ENCODE results near the gene CD47. TPM values are rescaled to one million over a fixed set of nuclear protein-coding genes. Genes with fewer than 3 reads are reported as not detected.

CD47 gene
- total and polyA plus RNA-seq, 10 of the 15 experiments (the other 5 are each of a cell fraction or from before 2014, with no cell fraction given) = 22.9 to 175 (median 81.1) TPM

DNA sequence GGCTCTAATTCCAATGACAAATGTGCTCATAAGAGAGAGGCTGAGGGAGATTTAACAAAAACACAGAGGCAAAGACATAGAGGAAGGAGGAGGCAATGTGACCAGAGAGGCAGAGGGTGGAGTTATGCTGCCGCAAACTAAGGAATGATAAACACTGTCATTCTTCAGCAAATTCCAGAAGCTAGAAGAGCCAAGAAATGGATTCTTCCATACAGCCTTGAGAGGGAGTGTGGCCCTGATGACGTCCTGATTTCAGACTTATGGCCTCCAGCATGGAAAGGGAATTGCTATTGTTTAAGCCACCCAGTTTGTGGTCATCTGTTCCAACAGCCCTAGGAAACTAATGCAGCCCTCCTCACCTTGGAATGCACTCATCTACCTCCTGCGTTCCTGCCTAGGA, 30.5 kb downstream of the CD47 start:
- ChIA-PET SMC1A (ENCODE audit: uncharacterized antibody, unreplicated experiment) (interaction anchor here (1.0 kb wide), 1 partner anchor 163 kb away, joined by 3 read pairs; no protein-coding TSS in a partner anchor), RAD21 (ENCODE audit: unreplicated experiment) (no interaction called here), POLR2A (interaction anchor here (0.6 kb wide), 1 partner anchor 32 kb away, joined by 3 read pairs; no protein-coding TSS in a partner anchor), CTCF (no interaction called here)
- Histone ChIP-seq H3K9me3 (replicated peaks; ENCODE audit: control insufficient read depth, insufficient read depth, low read length) (no peaks in the 10 kb centered on the region), H3K27me3 (replicated peaks in 1 of 2; ENCODE audit: control insufficient read depth in 2 of 2, insufficient read depth in 2 of 2, low read length in 1 of 2) (no peaks in the 10 kb centered on the region), H2AFZ (ENCODE audit: control insufficient read depth, low read depth, low read length) (no peak overlapping the region), H3K9ac (ENCODE audit: control insufficient read depth, insufficient read depth, low read length) (no peak overlapping the region), H3K4me3 (no peak overlapping the region), H3K27ac (ENCODE audit: control insufficient read depth, insufficient read depth) (no peak overlapping the region), H3K79me2 (ENCODE audit: control insufficient read depth, insufficient read depth, low read length) (peaks cover 15% of the 10 kb centered on the region), H4K20me1 (ENCODE audit: control insufficient read depth, insufficient read depth) (no peaks in the 10 kb centered on the region), H3K4me2 (ENCODE audit: control insufficient read depth, insufficient read depth) (no peak overlapping the region), H3K4me1 (ENCODE audit: control insufficient read depth, insufficient read depth, low read length) (peaks cover 4% of the 10 kb centered on the region; the same call in 1 of the 2 replicates), H3K36me3 (ENCODE audit: control insufficient read depth in 2 of 2, insufficient read depth in 2 of 2, low read length in 1 of 2) (peaks cover 4 to 21% of the 10 kb centered on the region in 2 experiments)
- WGBS (ENCODE audit: insufficient coverage, insufficient replicate concordance, low lambda C conversion rate, missing lambda C conversion rate) = 97% methylated on average over 3 of the region's 3 CpGs
- DNase-seq (ENCODE audit: low read depth, low spot score) = no peak
- intact Hi-C loops (cut with micrococcal nuclease; ENCODE audit: unreplicated experiment) (no loop called here), in situ Hi-C loops (cut with MboI) (no loop called here)
- no peak for FAIRE-seq
- BruUV-seq (replicated peaks) = no TSS peak
- ATAC-seq = no peak
- TF ChIP-seq SP1 (IDR thresholded peaks at IDR 0.05; ENCODE audit: low read depth, low read length) (no peak), FOS (IDR thresholded peaks at IDR 0.05; ENCODE audit: borderline replicate concordance, extremely low read depth, insufficient read length) (no peak), SIX5 (IDR thresholded peaks at IDR 0.05; ENCODE audit: low read depth, low read length, severe bottlenecking) (no peak), SIN3A (IDR thresholded peaks at IDR 0.05; ENCODE audit: low read depth, low read length) (no peak), CEBPB (IDR thresholded peaks at IDR 0.05; ENCODE audit: borderline replicate concordance in 1 of 2, low read depth in 2 of 2, low read length in 2 of 2) (no peak), KDM1A (IDR thresholded peaks at IDR 0.05; ENCODE audit: borderline replicate concordance) (no peak), MXI1 (IDR thresholded peaks at IDR 0.05; ENCODE audit: low read depth, low read length) (no peak), SRF (IDR thresholded peaks at IDR 0.05; ENCODE audit: low read depth in 2 of 2, low read length in 2 of 2) (no peak), BACH1 (IDR thresholded peaks at IDR 0.05; ENCODE audit: borderline replicate concordance) (no peak), TARDBP (IDR thresholded peaks at IDR 0.05; ENCODE audit: borderline replicate concordance) (no peak), NFIC (IDR thresholded peaks at IDR 0.05; ENCODE audit: low read depth, low read length) (no peak), DPF2 (IDR thresholded peaks at IDR 0.05) (no peak), SUPT20H (IDR thresholded peaks at IDR 0.05; ENCODE audit: borderline replicate concordance, control insufficient read depth, low read depth, low read length) (no peak)
- TF ChIP-seq, protein P1, sequence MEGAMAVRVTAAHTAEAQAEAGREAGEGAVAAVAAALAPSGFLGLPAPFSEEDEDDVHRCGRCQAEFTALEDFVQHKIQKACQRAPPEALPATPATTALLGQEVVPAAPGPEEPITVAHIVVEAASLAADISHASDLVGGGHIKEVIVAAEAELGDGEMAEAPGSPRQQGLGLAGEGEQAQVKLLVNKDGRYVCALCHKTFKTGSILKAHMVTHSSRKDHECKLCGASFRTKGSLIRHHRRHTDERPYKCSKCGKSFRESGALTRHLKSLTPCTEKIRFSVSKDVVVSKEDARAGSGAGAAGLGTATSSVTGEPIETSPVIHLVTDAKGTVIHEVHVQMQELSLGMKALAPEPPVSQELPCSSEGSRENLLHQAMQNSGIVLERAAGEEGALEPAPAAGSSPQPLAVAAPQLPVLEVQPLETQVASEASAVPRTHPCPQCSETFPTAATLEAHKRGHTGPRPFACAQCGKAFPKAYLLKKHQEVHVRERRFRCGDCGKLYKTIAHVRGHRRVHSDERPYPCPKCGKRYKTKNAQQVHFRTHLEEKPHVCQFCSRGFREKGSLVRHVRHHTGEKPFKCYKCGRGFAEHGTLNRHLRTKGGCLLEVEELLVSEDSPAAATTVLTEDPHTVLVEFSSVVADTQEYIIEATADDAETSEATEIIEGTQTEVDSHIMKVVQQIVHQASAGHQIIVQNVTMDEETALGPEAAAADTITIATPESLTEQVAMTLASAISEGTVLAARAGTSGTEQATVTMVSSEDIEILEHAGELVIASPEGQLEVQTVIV (IDR thresholded peaks at IDR 0.05; ENCODE audit: borderline replicate concordance, partially characterized antibody) = no peak
- TF ChIP-seq, protein P2, sequence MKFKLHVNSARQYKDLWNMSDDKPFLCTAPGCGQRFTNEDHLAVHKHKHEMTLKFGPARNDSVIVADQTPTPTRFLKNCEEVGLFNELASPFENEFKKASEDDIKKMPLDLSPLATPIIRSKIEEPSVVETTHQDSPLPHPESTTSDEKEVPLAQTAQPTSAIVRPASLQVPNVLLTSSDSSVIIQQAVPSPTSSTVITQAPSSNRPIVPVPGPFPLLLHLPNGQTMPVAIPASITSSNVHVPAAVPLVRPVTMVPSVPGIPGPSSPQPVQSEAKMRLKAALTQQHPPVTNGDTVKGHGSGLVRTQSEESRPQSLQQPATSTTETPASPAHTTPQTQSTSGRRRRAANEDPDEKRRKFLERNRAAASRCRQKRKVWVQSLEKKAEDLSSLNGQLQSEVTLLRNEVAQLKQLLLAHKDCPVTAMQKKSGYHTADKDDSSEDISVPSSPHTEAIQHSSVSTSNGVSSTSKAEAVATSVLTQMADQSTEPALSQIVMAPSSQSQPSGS (IDR thresholded peaks at IDR 0.05; ENCODE audit: low read length) = no peak
- TF ChIP-seq, protein P3, sequence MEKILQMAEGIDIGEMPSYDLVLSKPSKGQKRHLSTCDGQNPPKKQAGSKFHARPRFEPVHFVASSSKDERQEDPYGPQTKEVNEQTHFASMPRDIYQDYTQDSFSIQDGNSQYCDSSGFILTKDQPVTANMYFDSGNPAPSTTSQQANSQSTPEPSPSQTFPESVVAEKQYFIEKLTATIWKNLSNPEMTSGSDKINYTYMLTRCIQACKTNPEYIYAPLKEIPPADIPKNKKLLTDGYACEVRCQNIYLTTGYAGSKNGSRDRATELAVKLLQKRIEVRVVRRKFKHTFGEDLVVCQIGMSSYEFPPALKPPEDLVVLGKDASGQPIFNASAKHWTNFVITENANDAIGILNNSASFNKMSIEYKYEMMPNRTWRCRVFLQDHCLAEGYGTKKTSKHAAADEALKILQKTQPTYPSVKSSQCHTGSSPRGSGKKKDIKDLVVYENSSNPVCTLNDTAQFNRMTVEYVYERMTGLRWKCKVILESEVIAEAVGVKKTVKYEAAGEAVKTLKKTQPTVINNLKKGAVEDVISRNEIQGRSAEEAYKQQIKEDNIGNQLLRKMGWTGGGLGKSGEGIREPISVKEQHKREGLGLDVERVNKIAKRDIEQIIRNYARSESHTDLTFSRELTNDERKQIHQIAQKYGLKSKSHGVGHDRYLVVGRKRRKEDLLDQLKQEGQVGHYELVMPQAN (conservative IDR thresholded peaks at IDR 0.05) = no peak
- TF ChIP-seq, protein P4, sequence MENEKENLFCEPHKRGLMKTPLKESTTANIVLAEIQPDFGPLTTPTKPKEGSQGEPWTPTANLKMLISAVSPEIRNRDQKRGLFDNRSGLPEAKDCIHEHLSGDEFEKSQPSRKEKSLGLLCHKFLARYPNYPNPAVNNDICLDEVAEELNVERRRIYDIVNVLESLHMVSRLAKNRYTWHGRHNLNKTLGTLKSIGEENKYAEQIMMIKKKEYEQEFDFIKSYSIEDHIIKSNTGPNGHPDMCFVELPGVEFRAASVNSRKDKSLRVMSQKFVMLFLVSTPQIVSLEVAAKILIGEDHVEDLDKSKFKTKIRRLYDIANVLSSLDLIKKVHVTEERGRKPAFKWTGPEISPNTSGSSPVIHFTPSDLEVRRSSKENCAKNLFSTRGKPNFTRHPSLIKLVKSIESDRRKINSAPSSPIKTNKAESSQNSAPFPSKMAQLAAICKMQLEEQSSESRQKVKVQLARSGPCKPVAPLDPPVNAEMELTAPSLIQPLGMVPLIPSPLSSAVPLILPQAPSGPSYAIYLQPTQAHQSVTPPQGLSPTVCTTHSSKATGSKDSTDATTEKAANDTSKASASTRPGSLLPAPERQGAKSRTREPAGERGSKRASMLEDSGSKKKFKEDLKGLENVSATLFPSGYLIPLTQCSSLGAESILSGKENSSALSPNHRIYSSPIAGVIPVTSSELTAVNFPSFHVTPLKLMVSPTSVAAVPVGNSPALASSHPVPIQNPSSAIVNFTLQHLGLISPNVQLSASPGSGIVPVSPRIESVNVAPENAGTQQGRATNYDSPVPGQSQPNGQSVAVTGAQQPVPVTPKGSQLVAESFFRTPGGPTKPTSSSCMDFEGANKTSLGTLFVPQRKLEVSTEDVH (IDR thresholded peaks at IDR 0.05; ENCODE audit: low read depth, partially characterized antibody) = no peak
